SKM-1 (cell line): ENCODE measurements around the gene SLC9B2.

Experiments
- DNase-seq: peaks from one replicate; lab custom pipeline; 2025; ENCODE audit not compliant: unreplicated experiment; lab: John Stamatoyannopoulos, UW

SLC9B2 gene

DNA sequence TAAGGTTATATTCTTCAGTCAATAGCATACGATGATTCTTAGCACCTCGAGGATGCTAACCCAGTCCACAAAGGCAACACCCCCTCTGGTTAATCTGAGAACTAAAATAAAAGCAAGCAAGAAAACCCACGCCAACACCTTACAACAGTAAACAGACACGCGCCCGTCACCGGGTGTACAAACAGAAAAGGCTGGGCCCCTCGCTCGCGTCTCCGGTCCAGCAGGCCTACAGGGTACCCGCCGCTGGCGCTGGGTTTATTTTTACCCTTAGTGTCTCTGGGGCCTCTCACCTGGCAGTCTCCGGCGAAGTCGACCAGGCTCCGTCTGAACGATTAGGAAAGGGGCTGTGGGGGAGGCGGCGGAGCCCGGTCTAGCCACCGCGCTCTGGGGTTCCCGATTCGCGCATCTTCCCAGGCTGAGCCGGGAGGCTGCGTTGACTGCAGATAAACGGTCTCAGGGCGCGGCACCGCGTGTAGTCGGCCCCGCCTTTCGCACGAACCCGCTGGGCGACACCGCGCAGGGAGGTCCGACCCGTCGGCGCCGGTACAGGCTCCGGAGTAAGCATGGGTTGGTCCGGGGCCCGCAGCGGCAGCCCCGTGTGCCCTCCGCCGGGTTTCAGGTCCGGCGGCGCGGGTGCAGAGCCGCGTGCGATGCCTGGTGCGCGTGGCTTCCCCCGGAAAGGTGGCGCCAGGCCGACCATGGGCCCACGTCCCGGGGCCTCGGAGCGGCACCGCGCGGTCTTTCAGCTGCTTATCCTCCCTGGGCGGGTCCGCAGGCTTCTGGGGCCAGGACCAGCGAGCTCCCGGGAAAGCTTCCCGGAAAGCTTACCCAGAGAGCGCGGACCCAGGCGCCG is 441 bp downstream of the SLC9B2 start:
- peak; percentile 52 for DNase-seq

DNA sequence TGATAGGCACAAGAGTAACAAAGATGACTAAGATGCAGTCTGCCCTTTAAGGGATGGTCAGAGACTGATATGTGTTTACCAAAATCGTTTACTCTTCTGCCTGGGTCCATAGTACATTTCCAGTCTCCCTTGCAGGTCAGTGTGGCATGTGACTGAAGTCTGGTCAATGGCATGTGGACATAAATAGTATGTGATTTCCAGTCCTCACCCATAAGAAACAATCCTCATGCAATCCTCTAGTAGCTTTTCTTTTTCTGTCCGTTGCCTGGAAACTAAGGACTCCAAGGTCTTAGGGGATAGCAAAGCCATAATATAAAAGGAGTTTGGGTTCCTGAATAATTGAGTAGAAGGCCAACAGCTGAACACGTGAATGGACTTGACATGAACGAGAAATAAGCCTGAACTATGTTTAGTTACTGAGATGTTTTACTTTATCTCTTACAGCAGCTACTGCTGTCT is 1.1 kb downstream of the SLC9B2 start:
- DNase-seq: no peak

DNA sequence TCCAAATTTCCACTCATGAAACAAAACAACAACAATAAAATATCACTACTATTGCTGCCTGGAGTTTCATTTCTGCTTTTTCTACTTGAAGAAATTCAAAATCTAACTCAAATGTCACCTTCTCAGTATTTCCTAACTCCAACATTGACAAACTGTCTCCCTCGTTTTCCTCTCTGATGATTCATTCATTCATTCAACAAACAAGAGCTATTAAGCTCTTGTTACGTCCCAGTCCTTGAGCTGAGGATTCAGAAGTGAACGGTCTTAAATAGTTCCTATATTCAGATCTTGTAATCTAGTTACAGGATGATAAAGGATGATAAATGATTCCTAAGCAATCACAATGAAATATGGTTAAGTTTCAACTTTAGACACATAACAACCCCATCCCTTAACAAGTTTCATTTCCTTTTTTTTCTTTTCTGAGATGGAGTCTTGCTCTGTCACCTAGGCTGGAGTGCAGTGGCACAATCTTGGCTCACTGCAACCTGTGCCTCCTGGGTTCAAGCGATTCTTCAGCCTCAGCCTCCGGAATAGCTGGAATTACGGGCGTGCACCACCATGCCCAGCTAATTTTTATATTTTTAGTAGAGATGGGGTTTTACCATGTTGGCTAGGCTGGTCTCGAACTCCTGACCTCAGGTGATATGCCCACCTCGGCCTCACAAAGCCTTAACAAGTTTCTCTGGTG is 1.7 kb downstream of the SLC9B2 start:
- DNase-seq: no peak

DNA sequence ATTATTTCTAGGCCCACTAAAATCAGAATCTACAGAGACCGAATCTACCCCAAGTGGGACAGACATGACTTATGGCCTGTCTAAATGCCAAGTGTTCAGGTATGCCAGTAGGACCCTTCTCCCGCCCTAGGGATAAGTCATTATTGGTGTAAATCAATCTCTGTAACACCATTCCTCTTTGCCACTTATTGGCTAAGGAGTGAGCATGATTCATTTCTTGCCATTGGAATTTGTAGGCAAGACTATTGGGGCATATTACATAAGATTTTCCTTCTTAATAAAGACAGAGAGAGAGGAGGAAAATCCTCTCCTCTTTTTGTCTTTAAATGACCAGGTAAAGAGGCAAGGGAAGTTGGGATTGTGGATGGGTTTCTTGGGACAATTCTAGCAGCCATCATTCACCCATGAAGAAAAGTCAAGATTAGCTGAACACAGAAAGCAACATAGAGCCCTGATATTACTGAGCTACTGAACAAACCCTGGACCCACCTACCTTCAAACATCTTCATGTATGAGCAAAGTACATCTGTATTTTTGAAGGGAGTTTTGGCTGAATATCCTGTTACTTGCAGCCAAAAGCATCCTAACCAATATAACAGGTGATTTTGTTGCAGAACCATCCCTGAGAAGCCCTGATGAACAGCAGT is 2.6 kb downstream of the SLC9B2 start:
- DNase-seq: no peak

DNA sequence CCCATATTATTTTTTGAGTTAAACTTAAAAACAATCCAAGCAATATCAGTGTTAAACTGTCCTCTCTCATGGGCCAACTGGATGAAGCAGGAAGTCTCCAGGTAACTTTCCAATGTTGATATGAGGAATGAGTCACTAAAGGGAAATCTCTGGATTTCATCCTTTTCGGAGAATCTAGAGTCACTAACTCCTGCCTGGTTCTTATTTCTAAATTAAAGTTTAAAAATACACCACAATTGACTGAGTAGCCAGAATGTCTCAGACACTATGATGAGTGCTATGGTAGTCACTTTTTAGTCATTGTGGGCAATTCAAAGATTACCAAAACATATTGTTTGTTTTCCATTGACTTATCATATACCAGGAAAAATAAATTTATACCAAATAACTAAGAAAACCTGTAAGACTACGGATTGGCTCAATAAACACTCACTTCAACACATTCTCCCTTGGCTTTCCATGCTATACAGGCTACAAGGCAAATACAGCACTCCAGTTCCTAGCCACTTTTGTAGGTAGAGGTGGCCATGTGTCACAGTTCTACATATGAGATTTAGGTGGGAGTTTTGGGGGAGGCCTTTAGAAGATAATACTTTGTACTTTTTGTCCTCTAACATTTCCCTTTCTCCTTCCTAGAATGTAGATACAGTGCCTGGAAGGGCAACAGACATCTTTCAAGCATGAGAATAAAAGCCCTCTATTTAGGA is 8.6 kb downstream of the SLC9B2 start:
- DNase-seq: no peak

DNA sequence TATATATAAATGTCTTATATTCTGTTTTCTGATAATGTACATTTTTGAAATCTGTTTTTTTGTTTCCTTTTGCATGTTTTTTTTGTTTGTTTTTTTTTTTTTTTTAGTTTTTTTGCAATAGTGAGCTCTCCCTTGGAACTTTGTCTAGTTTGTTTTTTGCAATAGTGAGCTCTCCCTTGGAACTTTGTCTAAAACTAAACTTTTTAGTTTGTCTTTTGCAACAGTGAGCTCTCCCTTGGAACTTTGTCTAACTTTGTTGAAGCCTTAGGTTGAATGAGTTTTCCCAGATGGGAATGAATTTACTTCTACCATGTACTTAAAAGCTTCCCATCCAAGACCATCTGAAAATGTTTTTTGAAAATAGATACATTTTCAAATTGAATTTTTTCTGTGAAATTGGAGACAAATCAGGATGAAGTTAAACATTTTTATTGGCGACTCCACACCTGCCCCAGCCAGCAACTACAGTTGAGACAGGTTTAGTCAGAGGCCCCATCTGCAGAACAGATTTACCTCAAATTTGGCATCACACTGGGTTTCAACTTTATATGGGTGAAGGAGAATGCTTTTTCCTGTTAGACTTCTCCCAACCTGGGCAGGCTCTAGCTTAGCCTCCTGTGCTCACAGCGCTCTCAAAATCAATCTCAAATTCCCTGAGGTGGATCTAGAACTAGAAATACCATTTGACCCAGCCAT is 16.0 kb downstream of the SLC9B2 start:
- DNase-seq: no peak

DNA sequence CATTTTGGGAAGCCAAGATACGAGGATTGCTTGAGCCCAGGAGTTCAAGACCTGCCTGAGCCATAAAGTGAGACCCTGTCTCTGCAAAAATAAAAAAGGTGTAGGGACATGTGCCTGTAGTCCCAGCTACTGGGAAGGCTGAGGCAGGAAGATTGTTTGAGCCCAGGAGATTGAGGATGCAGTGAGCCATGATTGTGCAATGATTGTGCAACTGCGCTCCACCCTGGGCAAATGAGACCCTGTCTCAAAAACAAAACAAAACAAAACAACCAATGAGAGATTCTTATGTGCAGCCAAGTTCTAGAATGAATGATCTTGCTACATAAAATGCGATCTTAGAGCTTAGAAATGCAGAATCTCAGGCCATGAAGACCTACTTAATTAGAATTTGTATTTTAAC is 22.5 kb downstream of the SLC9B2 start:
- no peak for DNase-seq

DNA sequence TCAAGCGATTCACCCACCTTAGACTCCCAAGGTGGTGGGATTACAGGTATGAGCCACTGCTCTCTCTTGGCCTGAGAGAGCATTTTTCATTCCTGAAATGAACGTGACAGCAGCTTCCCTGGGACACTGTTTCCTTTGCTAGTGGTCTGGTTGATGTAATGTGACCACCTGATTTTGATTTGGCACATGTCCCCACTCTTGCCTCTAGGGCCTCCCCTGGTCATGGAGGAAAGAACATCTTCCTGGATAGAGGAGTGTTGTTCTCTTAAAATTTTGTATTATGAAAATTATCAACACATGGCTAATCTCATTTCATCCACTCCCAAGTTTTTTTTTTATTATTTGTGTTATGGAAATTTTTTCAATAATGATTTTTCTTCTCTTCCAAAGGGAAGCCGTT is 23.8 kb downstream of the SLC9B2 start:
- DNase-seq: no peak

DNA sequence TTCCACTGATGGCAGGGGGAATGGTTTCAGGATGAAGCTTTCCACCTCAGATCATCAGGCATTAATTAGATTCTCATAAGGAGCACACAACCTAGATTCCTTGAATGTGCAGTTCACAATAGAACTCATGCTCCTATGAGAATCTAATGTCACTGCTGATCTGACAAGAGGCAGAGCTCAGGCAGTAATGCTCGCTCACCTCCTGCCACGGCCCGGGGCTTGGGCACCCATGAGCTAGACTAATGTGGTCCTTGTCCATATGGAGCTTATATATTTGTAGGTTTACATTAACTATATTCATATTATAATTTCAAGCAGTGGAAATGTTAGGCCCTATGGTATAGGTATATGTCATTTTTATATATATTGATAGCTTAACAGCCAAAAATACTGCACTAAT is 24.4 kb downstream of the SLC9B2 start:
- DNase-seq: no peak

DNA sequence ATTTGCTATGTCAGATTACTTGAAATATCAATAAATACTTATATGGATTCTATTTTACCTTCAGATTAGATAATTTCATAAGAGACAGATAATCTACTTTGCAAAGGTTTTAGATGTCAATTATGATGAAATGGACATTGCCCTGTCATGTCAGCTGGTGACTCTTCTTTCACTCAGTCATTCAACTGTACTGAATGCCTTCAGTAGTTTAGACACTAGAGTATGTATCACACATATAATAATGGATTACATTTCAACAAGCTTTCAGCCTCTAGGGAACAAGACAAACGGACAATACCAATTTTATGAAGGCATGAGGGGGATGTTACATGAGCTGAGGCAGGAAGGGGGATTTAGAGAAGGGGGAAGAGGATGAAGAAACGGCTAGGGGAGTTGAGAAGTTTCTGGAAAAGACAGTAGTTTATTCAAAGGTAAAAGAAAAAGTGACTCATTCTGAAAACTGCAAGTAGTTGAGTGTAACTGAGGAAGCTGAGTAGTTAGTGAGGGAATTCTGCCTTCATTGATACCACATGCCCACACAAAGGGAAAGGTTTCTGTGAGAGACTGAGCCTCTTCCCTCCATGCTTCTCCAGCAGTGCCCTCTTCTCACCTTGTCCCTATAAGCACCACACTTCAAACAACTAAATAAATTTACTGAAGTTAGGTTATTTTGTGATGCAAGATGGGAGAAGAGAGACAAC is 25.7 kb downstream of the SLC9B2 start:
- DNase-seq: no peak

DNA sequence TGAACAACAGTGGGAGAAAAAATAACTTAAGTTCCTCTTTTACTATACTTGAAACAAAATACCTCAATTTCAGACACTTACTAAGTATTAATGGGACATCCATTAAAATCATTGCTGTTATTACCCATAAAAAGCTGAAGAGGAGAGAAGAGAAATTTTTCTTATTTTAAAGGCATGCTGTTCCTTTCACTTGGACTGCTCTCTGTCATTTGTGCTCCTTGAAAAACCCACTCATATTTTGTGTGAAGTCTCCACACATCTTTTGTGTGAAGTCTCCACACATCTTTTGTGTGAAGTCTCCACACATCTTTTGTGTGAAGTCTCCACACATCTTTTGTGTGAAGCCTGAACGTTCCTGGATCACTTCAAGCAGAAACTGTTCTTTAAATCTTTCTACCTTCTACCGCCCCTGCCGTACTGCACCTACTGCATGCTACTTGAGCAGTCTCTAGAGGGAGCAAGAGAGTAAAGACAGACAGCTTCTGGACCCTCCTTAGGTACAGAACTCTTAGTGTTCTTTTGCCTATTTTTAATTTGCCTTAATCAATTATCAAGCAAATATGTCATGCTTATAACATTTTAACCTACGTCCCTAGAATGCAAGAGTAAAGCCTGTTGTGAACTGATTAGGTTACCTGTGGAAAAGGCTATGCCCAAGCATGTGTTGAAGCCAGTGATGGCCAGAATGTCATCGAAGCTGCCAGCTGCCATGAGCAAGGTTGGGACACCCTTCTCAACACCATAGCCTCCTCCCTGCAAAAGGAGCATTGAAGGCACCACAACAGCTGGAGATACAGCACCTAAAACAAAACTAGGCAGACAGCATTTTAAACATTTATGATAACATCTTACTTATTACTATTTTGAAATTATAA is 29.9 kb downstream of the SLC9B2 start:
- peak; percentile 27 for DNase-seq

DNA sequence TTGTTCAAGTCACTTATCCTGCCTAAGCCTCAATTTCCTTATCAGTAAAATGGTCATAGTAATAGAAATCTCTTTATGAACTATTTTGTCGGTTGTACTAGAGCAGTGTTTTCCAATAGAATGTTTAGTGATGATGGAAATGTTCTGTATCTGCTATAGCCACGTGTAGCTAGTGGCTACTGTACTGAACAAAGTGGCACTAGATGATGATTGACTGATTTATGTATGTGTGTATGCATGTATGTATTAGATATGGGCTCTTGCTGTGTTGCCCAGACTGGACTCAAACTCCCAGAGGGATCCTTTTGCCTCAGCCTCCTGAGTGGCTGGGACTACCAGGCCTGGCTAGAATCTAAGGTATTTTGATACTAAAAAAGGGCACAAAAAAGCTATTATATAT is 32.4 kb downstream of the SLC9B2 start:
- DNase-seq: no peak

DNA sequence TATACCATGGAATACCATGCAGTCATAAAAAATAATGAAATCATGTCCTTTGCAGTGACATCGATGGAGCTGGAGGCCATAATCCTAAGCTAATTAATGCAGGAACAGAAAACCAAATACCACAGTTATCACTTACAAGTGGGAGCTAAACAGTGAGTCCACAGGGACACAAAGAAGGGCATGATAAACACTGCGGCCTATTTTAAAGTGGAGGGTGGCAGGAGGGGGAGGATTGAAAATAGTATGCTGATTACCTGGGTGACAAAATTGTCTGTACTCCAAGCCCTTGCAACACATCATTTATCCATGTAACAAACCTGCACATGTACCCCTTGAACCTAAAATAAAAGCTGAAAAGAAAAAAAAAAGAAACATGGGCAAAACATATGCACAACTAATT is 40.4 kb downstream of the SLC9B2 start:
- DNase-seq: no peak

DNA sequence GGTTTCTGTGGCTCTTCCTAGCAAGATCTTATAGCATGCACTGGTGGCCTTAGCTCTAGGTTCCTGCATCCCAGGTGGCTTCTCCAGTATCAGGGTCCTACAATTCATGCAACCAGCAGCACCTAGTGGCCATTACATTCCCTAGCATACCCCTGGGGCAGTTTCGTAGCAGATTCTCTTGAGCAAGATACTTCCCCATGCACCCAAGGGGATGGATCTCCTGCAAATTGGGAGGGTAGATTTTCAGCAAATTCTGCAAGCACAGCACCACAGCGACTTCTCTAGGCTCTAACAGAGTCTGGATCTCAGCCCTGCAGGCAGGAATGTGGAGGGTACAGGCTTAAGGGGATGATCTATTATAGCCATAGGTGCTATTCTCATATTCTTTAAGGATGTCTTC is 44.0 kb downstream of the SLC9B2 start:
- peak; percentile 16 for DNase-seq

DNA sequence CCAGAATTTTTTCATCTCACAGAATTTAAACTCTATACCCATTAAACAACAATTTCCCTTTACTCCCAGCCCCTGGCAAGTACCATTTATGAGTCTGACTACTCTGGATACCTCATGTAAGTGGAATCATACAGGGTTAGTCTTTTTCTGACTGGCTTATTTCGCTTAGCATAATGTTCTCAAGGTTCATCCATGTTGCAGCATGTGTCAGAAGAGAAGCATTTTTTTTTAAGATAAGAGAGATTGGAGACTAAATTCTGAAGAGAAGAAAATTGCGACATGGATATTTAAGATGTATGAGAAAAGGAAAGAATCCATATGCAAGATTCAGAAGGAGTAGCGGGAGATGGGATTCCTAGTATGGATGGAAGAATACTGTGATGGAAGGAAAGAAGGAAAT is 45.8 kb downstream of the SLC9B2 start:
- no peak for DNase-seq

DNA sequence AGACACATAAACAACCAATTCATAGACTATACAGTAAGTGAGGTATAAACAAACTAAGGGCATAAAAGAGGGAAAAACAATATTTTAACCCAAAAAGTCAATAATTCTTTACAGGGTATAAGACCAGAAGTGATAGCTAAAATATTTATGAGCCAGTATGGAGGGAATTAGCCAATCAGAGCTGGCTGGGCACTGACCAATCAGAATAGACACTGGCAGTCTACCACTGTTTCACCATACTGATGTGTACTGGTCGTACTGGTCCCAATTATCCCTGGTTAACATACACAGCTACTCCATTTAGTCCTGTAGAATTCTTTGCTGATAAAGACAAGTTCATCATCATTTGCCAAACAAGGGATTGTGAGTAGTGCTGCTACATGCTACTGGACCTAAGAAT is 47.3 kb downstream of the SLC9B2 start:
- no peak for DNase-seq

DNA sequence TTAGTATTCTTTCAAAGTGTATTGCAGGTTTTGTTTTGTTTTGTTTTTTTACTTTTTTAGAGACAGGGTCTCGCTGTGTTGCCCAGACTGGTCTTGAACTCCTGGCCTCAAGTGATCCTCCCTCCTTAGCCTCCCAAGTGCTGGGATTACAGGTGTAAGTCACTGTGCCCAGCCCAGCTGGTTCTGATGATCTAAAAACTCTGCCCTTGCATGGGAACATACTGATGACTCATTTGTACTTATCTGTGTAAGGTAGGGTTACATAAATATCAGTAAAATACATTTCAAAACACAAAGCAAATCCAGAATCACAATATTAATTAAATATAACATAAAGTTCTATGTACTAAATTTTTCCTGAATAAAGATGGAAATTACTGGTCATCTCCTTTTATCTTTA is 49.7 kb downstream of the SLC9B2 start:
- no peak for DNase-seq

DNA sequence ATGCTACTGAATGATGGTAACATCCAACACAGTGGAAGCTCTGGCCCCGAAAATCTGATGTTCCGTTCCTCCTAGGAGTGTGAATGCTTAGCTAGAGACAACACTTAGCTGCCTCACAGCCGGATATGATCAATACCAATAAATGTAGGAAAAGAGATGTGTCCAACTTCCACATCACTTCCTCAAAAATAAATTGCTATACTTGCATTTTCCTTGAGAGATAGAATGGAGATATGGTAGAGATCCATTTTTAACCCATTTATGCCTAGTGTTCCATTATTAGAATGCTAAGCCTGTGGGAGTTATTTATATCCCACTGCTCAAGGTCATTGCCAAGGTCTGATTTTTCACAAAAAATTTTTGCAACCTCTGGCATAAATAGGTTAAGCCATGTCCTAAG is 51.6 kb downstream of the SLC9B2 start:
- no peak for DNase-seq

DNA sequence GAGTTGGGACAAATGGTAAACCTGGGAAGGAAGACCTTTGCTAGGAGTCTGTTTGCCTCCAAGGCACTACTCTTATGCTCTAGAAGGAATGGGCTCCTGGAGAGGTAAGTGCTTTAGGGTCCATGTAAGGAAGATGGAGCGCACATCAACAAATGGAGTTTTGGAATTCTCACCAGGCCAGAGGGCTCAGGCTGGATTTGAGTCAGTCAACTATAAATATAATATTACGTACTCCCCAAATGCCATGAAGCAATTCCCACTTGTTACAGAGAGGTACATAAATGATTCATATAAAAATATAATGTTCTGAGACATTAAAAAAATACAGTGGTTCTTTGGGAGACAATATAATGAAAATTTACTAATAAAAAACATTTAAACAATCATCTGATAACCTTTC is 55.4 kb downstream of the SLC9B2 start:
- DNase-seq: no peak
